Nephron progenitor cell (in vitro differentiated cells): ENCODE data around the gene ATF7.

Experiments used
- DNase-seq: peaks from one replicate; pipeline ENCODE4 v3.0.0; 2021
- H3K27ac Mint-ChIP-seq: 2 replicates; pipeline ENCODE4 v1.8.0; 2021; ENCODE audit warnings: mild to moderate bottlenecking, moderate library complexity, mixed read lengths
- H3K27me3 Mint-ChIP-seq: 2 replicates; pipeline ENCODE4 v1.8.0; 2021; ENCODE audit warnings: mild to moderate bottlenecking, low read depth, mixed read lengths; ENCODE audit not compliant: poor library complexity
- H3K36me3 Mint-ChIP-seq: 2 replicates; pipeline ENCODE4 v1.8.0; 2021; ENCODE audit warnings: low read depth, mixed read lengths
- H3K4me1 Mint-ChIP-seq: 2 replicates; pipeline ENCODE4 v1.8.0; 2021; ENCODE audit warnings: mixed read lengths
- H3K4me3 Mint-ChIP-seq: 2 replicates; pipeline ENCODE4 v1.8.0; 2021; ENCODE audit warnings: mild to moderate bottlenecking, moderate library complexity, mixed read lengths
- H3K9me3 Mint-ChIP-seq: 2 replicates; pipeline ENCODE4 v1.8.0; 2021; ENCODE audit warnings: mild to moderate bottlenecking, moderate library complexity, mixed read lengths
- TF ChIP-seq, protein P1 (sequence below): fragments of 200-600 bp; sonication (generic); IDR thresholded peaks from 2 replicates; pipeline ENCODE4 v1.5.0; 2021; ENCODE audit warnings: antibody characterized with exemption

Gene ATF7

DNA sequence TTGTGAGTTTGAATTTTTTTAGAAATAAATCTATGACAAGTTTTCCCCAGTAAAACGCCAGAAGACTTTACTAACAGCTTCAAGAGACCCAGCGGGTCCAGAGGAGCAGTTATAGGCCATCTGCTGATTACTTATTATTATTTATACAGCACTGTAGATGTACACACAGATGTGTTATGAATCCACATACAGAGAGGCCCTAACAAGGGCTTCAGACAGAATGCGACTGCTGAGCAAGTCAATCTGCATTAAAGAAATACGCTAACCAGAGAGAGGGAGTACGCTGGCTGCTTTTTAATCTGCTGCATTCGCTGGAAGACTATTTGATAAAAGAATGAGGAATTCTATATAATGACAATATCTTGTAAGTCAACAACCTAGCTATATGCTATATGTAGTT lies 32.5 kb downstream of the ATF7 start:
- Mint-ChIP-seq H3K27ac (no peak overlapping the region), H3K27me3 (peaks cover 5% of the 10 kb centered on the region), H3K36me3 (peaks cover 16% of the 10 kb centered on the region), H3K9me3 (no peaks in the 10 kb centered on the region), H3K4me1 (peaks cover 58% of the 10 kb centered on the region), H3K4me3 (no peak overlapping the region)
- no peak for DNase-seq
- TF ChIP-seq, protein P1, sequence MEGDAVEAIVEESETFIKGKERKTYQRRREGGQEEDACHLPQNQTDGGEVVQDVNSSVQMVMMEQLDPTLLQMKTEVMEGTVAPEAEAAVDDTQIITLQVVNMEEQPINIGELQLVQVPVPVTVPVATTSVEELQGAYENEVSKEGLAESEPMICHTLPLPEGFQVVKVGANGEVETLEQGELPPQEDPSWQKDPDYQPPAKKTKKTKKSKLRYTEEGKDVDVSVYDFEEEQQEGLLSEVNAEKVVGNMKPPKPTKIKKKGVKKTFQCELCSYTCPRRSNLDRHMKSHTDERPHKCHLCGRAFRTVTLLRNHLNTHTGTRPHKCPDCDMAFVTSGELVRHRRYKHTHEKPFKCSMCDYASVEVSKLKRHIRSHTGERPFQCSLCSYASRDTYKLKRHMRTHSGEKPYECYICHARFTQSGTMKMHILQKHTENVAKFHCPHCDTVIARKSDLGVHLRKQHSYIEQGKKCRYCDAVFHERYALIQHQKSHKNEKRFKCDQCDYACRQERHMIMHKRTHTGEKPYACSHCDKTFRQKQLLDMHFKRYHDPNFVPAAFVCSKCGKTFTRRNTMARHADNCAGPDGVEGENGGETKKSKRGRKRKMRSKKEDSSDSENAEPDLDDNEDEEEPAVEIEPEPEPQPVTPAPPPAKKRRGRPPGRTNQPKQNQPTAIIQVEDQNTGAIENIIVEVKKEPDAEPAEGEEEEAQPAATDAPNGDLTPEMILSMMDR = no peak

DNA sequence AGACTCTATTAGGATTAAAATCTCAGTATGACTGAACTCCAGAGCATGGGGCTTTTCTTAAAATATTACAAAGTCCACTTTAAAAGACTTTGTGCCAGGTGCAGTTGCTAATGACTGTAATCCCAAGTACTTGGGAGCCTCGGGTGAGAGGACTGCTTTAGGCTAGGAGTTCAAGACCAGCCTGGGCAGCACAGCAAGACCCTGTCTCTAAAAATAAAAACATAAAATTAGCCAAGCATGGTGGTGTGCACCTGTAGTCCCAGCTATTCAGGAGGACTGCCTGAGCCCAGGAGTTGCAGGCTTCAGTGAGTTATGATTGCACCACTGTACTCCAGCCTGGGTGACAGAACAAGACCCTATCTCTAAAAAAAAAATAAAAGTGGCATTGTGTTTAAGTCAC lies 33.2 kb downstream of the ATF7 start:
- TF ChIP-seq, protein P1 = no peak
- Mint-ChIP-seq H3K9me3 (no peaks in the 10 kb centered on the region), H3K27ac (no peak overlapping the region), H3K27me3 (peaks cover 5% of the 10 kb centered on the region), H3K4me3 (no peak overlapping the region), H3K36me3 (peaks cover 9% of the 10 kb centered on the region), H3K4me1 (peaks cover 62% of the 10 kb centered on the region)
- no peak for DNase-seq

DNA sequence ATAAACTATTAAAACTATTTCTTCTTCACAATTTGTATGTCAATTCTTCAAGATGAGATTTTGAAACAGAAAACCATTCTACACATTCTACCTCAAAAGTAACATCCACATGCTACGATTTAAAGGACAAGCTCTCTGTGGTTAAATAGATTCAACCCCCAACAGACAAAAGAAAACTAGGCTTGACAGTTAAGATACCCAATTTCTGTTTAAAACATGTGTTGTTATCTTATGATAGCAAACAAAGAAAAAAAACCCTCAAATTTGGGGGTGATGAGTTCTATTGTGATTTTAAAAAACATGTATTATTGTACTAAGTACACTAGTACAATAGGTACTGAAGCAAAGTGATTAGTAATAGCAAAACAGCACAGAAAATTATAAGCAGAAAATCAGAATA lies 33.8 kb downstream of the ATF7 start:
- H3K27ac Mint-ChIP-seq = peak overlapping the region; percentile 67
- no peak for DNase-seq

DNA sequence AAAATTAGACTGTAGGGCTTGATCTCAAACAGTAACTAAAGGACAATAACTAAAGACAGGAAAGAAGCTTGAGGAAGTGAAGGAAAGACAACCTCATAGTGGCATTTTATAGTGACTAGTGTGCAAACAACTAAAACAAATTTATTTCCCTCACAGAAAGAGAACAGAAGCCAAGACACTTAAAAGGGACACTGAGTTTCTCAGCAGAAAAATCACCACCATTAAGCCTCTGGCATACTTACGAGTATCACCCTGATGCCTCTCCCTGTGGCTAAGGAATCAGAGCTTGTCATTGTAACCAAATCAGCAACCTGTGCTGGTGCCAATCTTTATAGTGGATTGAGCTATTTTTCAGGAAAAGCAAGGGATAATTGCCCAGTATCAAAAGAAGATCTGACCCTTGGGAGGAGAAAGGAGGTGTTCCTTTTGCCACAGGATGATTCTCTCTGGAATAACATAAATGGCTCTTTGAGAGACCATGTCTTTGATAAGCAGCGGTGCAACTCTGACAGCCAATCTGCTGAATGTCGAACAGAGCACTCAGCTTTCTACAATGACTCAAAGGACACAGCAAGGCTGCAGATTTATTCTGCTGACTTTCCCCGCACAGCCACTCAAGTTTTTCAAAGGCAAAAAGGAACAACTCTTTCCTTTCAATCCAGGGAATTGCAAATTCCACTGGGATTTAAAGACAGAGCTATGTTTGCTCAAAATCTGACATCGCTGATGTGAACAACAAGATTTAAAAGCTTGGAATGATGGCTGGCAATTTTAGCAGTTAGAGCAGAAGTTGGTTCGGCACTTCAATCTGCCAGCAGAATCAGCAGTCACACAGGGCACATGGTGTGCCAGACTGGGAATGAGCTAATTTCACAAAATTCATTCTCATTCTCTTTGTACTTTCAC lies 34.6 kb downstream of the ATF7 start:
- no peak for DNase-seq
- Mint-ChIP-seq H3K27ac (peak overlapping the region; percentile 67), H3K27me3 (peaks cover 5% of the 10 kb centered on the region), H3K36me3 (no peaks in the 10 kb centered on the region), H3K4me3 (peak overlapping the region; percentile 13), H3K4me1 (peaks cover 59% of the 10 kb centered on the region), H3K9me3 (no peaks in the 10 kb centered on the region)
- TF ChIP-seq, protein P1 = no peak

More for the DNA sequence above, 33.8 kb downstream of the ATF7 start:
- peak overlapping the region; percentile 10 for H3K4me3 Mint-ChIP-seq
- H3K36me3 Mint-ChIP-seq = peaks cover 6% of the 10 kb centered on the region
- H3K9me3 Mint-ChIP-seq = no peaks in the 10 kb centered on the region
- H3K4me1 Mint-ChIP-seq = peaks cover 62% of the 10 kb centered on the region
- TF ChIP-seq, protein P1 = no peak
- peaks cover 5% of the 10 kb centered on the region for H3K27me3 Mint-ChIP-seq

DNA sequence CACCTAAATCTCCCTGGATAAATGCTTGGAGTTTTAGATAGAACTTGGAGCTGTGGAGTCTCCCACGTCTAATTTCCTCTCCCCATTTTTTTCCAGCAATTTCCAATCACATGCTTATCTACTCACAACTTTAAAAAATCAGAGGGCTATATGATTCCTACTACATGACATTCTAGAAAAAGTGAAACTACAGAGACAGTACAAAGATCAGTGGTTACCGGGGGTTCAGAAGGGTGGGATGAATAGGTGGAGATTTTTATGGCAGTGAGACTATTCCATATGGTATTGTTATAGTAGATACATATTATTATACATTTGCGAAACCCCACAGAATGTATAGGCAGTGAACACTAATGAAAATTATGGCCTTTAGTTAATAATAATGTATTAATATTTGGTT lies 35.5 kb downstream of the ATF7 start:
- H3K27me3 Mint-ChIP-seq = peaks cover 1% of the 10 kb centered on the region
- peak overlapping the region; percentile 40 for H3K27ac Mint-ChIP-seq
- H3K4me1 Mint-ChIP-seq = peaks cover 58% of the 10 kb centered on the region
- no peaks in the 10 kb centered on the region for H3K9me3 Mint-ChIP-seq
- TF ChIP-seq, protein P1 = no peak
- peak overlapping the region; percentile 4 for H3K4me3 Mint-ChIP-seq
- H3K36me3 Mint-ChIP-seq = no peaks in the 10 kb centered on the region
- no peak for DNase-seq

DNA sequence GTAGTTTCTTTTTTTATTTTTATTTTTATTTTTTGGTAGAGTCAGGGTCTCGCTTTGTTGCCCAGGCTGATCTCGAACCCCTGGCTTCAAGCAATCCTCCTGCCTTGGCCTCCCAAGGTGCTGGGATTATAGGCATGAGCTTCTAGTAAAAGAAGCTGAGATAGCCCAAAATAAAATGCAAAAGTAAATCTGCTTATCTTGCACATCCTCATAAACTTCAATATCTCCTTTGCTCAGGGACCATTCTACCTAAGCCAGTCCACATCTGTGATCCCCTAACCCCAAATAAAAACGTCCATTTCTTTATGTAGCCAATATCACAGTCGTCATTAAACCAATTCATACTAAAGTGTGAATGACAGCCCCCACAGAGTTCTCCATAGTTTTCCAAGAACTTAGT lies 36.3 kb downstream of the ATF7 start:
- Mint-ChIP-seq H3K27ac (no peak overlapping the region), H3K36me3 (no peaks in the 10 kb centered on the region), H3K4me3 (no peak overlapping the region), H3K27me3 (no peaks in the 10 kb centered on the region), H3K9me3 (no peaks in the 10 kb centered on the region), H3K4me1 (peaks cover 53% of the 10 kb centered on the region)
- TF ChIP-seq, protein P1 = no peak
- DNase-seq = no peak
